GM12872 (cell line): ENCODE data around the gene AKR1C3.

ENCODE experiments used
- CTCF ChIP-seq: IDR thresholded peaks from 3 replicates; pipeline ENCODE4 v1.5.1; 2011; ENCODE audit warnings: low read depth, mild to moderate bottlenecking, low read length, moderate library complexity; ENCODE audit not compliant: insufficient read depth

AKR1C3 gene

GRCh38 chr10:5143137-5143536, 48.9 kb downstream of the AKR1C3 start:
- no peak for TF ChIP-seq CTCF

- TF ChIP-seq CTCF: no peak
Measured at GRCh38 chr10:5146920-5147254, 52.7 kb downstream of the AKR1C3 start.

GRCh38 chr10:5147255-5147980, 53.2 kb downstream of the AKR1C3 start:
- TF ChIP-seq CTCF: no peak

GRCh38 chr10:5147981-5148677, 53.9 kb downstream of the AKR1C3 start:
- no peak for TF ChIP-seq CTCF

- no peak for TF ChIP-seq CTCF
Measured at GRCh38 chr10:5148678-5149032, 54.4 kb downstream of the AKR1C3 start.

- TF ChIP-seq CTCF: no peak
Measured at GRCh38 chr10:5151076-5151475, 56.9 kb downstream of the AKR1C3 start.

GRCh38 chr10:5155951-5156350, 61.7 kb downstream of the AKR1C3 start:
- no peak for TF ChIP-seq CTCF
